Amniotic stem cell (primary cell): ENCODE results near the gene RBMS1.

Experiments used
- DNase-seq: peaks from one replicate; lab custom pipeline; 2025; lab: John Stamatoyannopoulos, UW

The RBMS1 gene

GRCh38 chr2:160333324-160334027 lies 160.1 kb downstream of the RBMS1 start:
- no peak for DNase-seq

GRCh38 chr2:160332318-160332717 lies 161.3 kb downstream of the RBMS1 start:
- no peak for DNase-seq

GRCh38 chr2:160331258-160332025 lies 162.2 kb downstream of the RBMS1 start:
- no peak for DNase-seq

- no peak for DNase-seq
These were observed 164.6 kb downstream of the RBMS1 start for GRCh38 chr2:160328811-160329527.

- DNase-seq, result no peak
These were observed 166.8 kb downstream of the RBMS1 start for GRCh38 chr2:160326786-160327185.

GRCh38 chr2:160325418-160325817 lies 168.2 kb downstream of the RBMS1 start:
- no peak for DNase-seq

- DNase-seq, result no peak
These were observed 168.7 kb downstream of the RBMS1 start for GRCh38 chr2:160324917-160325316.

- no peak for DNase-seq
These were observed 169.3 kb downstream of the RBMS1 start for GRCh38 chr2:160324161-160324800.

- no peak for DNase-seq
These were observed 171.3 kb downstream of the RBMS1 start for GRCh38 chr2:160322320-160322719.

GRCh38 chr2:160321006-160321405 lies 172.6 kb downstream of the RBMS1 start:
- DNase-seq, result no peak

GRCh38 chr2:160319700-160320099 lies 173.9 kb downstream of the RBMS1 start:
- DNase-seq, result no peak

GRCh38 chr2:160318218-160318617 lies 175.4 kb downstream of the RBMS1 start:
- no peak for DNase-seq

GRCh38 chr2:160317181-160318099 lies 176.2 kb downstream of the RBMS1 start:
- no peak for DNase-seq

GRCh38 chr2:160315337-160315736 lies 178.3 kb downstream of the RBMS1 start:
- DNase-seq, result no peak

GRCh38 chr2:160310118-160310828 lies 183.3 kb downstream of the RBMS1 start:
- no peak for DNase-seq

GRCh38 chr2:160309585-160309984 lies 184.0 kb downstream of the RBMS1 start:
- DNase-seq, result no peak

GRCh38 chr2:160308915-160309314 lies 184.7 kb downstream of the RBMS1 start:
- DNase-seq, result no peak

- no peak for DNase-seq
These were observed 185.1 kb downstream of the RBMS1 start for GRCh38 chr2:160308476-160308875.

GRCh38 chr2:160306985-160307384 lies 186.6 kb downstream of the RBMS1 start:
- DNase-seq, result no peak

GRCh38 chr2:160305081-160305750 lies 188.4 kb downstream of the RBMS1 start:
- DNase-seq, result no peak
